Inflammatory macrophage treated with lipopolysaccharide for 4 hours (primary cell): ENCODE results near the gene CACNA2D4.
A peak's percentile ranks its signal among the peaks of the same experiment; 100 is the strongest.

Experiments used
- DNase-seq: peaks from one replicate; pipeline ENCODE4 v3.0.0-alpha.2; 2020

The CACNA2D4 gene

GRCh38 chr12:1768615-1769014, 149.8 kb downstream of the CACNA2D4 start:
- no peak for DNase-seq

- no peak for DNase-seq
These were observed 150.9 kb downstream of the CACNA2D4 start for GRCh38 chr12:1767407-1768090.

GRCh38 chr12:1766110-1766509, 152.3 kb downstream of the CACNA2D4 start:
- DNase-seq, result no peak

GRCh38 chr12:1763153-1763552, 155.3 kb downstream of the CACNA2D4 start:
- DNase-seq, result peak; percentile 76

- DNase-seq, result no peak
These were observed 156.6 kb downstream of the CACNA2D4 start for GRCh38 chr12:1761857-1762256.

GRCh38 chr12:1760566-1761382, 157.7 kb downstream of the CACNA2D4 start:
- DNase-seq, result peak; percentile 15

GRCh38 chr12:1758887-1759286, 159.6 kb downstream of the CACNA2D4 start:
- DNase-seq, result no peak

- no peak for DNase-seq
These were observed 160.1 kb downstream of the CACNA2D4 start for GRCh38 chr12:1758376-1758775.

GRCh38 chr12:1750300-1750699, 168.2 kb downstream of the CACNA2D4 start:
- no peak for DNase-seq

- DNase-seq, result no peak
These were observed 169.4 kb downstream of the CACNA2D4 start for GRCh38 chr12:1749019-1749418.

- no peak for DNase-seq
These were observed 170.8 kb downstream of the CACNA2D4 start for GRCh38 chr12:1747609-1748008.

- no peak for DNase-seq
These were observed 173.5 kb downstream of the CACNA2D4 start for GRCh38 chr12:1744932-1745331.
